Astrocyte (in vitro differentiated cells and primary cell): ENCODE data around the gene DNASE1L3. TPM values are rescaled to one million over a fixed set of nuclear protein-coding genes. Genes with fewer than 3 reads are reported as not detected.
A peak's percentile ranks its signal among the peaks of the same experiment; 100 is the strongest.

Experiments used
- DNase-seq: peaks from one replicate; pipeline ENCODE4 v3.0.0-alpha.2; 2010; ENCODE audit warnings: low read depth
- FAIRE-seq: peaks from 2 replicates; lab custom pipeline; 2011; peaks lifted over from hg19 to GRCh38; lab: Jason Lieb, UNC
- H2AFZ ChIP-seq: 2 replicates; pipeline ENCODE4 v1.6.0; 2012; ENCODE audit warnings: low read depth, low read length, inconsistent platforms
- H3K27ac ChIP-seq: 2 replicates; pipeline ENCODE4 v1.5.1; 2011; ENCODE audit warnings: low read depth, low read length, inconsistent platforms
- H3K27me3 ChIP-seq: 2 replicates; pipeline ENCODE4 v1.6.0; 2011; ENCODE audit warnings: low read length, inconsistent platforms; ENCODE audit not compliant: insufficient read depth
- H3K36me3 ChIP-seq: 2 replicates; pipeline ENCODE4 v1.5.1; 2011; ENCODE audit warnings: low read length, inconsistent platforms; ENCODE audit not compliant: insufficient read depth
- H3K4me1 ChIP-seq: 2 replicates; pipeline ENCODE4 v1.5.1; 2011; ENCODE audit warnings: low read length, inconsistent platforms; ENCODE audit not compliant: insufficient read depth
- H3K4me2 ChIP-seq: 2 replicates; pipeline ENCODE4 v1.6.0; 2012; ENCODE audit warnings: low read length, inconsistent platforms
- H3K4me3 ChIP-seq: 2 replicates; pipeline ENCODE4 v1.5.1; 2011; ENCODE audit warnings: low read depth, mild to moderate bottlenecking, low read length, inconsistent platforms; ENCODE audit not compliant: insufficient read depth
- H3K79me2 ChIP-seq: 2 replicates; pipeline ENCODE4 v1.6.0; 2012; ENCODE audit warnings: mild to moderate bottlenecking, low read length, inconsistent platforms; ENCODE audit not compliant: insufficient read depth
- H3K9ac ChIP-seq: 2 replicates; pipeline ENCODE4 v1.6.0; 2012; ENCODE audit warnings: mild to moderate bottlenecking, low read length, inconsistent platforms
- H3K9me3 ChIP-seq: 2 replicates; pipeline ENCODE4 v1.5.1; 2012; ENCODE audit warnings: low read depth, mild to moderate bottlenecking, low read length, inconsistent platforms; ENCODE audit not compliant: insufficient read depth
- H4K20me1 ChIP-seq: 2 replicates; pipeline ENCODE4 v1.6.0; 2012; ENCODE audit warnings: low read length, inconsistent platforms; ENCODE audit not compliant: insufficient read depth
- H3K27ac Mint-ChIP-seq: one replicate; pipeline ENCODE4 v1.8.0; 2021; ENCODE audit warnings: mild to moderate bottlenecking, mixed read lengths; ENCODE audit not compliant: unreplicated experiment
- H3K27me3 Mint-ChIP-seq: one replicate; pipeline ENCODE4 v1.8.0; 2021; ENCODE audit warnings: low read depth, mixed read lengths; ENCODE audit not compliant: unreplicated experiment
- H3K36me3 Mint-ChIP-seq: one replicate; pipeline ENCODE4 v1.8.0; 2021; ENCODE audit warnings: low read depth, mixed read lengths; ENCODE audit not compliant: unreplicated experiment
- H3K4me1 Mint-ChIP-seq: one replicate; pipeline ENCODE4 v1.8.0; 2021; ENCODE audit warnings: low read depth, mixed read lengths; ENCODE audit not compliant: unreplicated experiment
- H3K4me3 Mint-ChIP-seq: one replicate; pipeline ENCODE4 v1.8.0; 2021; ENCODE audit warnings: mild to moderate bottlenecking, moderate library complexity, mixed read lengths; ENCODE audit not compliant: unreplicated experiment
- H3K9me3 Mint-ChIP-seq: one replicate; pipeline ENCODE4 v1.8.0; 2021; ENCODE audit warnings: mild to moderate bottlenecking, mixed read lengths; ENCODE audit not compliant: unreplicated experiment
- EZH2 ChIP-seq: IDR thresholded peaks from 2 replicates; pipeline ENCODE4 v1.6.1; 2012; ENCODE audit warnings: mild to moderate bottlenecking, low read length, inconsistent platforms; ENCODE audit not compliant: insufficient read depth
- total RNA-seq: library from RNA; stranded (reverse); gene quantifications from 2 replicates; pipeline ENCODE4 v1.2.1, GENCODE V29; 2021
- TF ChIP-seq, protein P1 (sequence below): IDR thresholded peaks from 2 replicates; pipeline ENCODE4 v1.5.1; 2011; ENCODE audit warnings: low read depth, mild to moderate bottlenecking, inconsistent platforms, low read length, moderate library complexity; ENCODE audit not compliant: insufficient read depth

DNASE1L3 gene
- total RNA-seq, 1 donor from 2014 or later = not detected

DNA sequence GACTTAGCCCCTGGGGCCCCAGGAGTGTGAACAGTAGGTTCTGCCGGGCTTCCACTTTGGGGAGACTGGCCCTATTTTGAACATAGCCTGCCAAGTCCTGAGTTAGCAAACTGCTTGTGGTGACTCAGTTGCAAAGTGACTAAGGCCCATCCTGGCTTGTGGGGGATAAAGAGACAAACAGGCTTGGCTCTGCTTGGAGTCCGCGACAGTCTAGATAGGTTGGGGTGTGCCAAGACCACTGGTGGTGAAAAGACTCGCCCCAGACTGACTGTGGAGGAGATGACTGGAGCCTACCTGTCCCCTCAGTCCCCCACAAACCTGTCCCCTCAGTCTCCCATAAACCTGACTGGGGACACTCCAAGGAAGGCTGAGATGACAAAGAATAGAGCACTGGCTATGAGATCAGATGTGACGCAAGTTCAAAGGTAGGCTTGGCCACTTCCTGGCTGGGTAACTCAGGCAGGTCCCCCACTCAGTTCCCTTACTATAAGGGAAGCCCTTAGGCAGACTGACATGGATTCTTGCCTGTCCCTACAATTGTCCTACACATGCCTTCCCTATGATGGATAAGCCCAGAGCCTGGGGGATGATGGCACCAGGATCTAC lies 4.3 kb downstream of the DNASE1L3 start:
- FAIRE-seq = no peak
- no peaks in the 10 kb centered on the region for H3K79me2 ChIP-seq
- H3K9me3 Mint-ChIP-seq = no peaks in the 10 kb centered on the region

DNA sequence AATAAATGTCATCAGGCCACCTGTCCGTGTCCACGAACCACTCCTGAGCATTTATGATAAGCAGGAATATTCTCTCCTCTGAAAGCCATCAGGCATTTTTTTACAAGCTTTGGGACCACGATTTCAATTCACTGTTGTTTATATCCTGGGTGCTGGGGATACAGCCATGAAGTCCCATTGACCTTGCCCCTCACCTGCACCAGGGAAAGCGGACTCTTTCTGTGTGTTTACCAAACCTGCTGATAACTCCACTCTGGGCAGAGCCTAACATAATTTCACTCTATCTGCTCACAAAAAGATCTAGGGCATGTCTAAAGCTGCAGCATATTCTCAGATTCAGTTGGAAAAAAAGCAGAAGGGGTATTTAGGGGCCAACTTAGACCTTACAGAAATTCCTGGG lies 4.8 kb downstream of the DNASE1L3 start:
- Mint-ChIP-seq H3K36me3 (peaks cover 2% of the 10 kb centered on the region), H3K9me3 (no peaks in the 10 kb centered on the region), H3K4me1 (peaks cover 4% of the 10 kb centered on the region), H3K4me3 (no peak overlapping the region), H3K27ac (no peak overlapping the region), H3K27me3 (peaks cover 20% of the 10 kb centered on the region)
- Histone ChIP-seq H3K4me2 (peak overlapping the region; percentile 65), H3K36me3 (no peaks in the 10 kb centered on the region), H3K27ac (no peak overlapping the region), H3K4me3 (no peak overlapping the region), H3K4me1 (peaks cover 11% of the 10 kb centered on the region), H4K20me1 (no peaks in the 10 kb centered on the region), H3K27me3 (no peaks in the 10 kb centered on the region), H3K79me2 (no peaks in the 10 kb centered on the region), H3K9ac (no peak overlapping the region), H3K9me3 (no peaks in the 10 kb centered on the region), H2AFZ (peak overlapping the region; percentile 69)
- DNase-seq (no peak), FAIRE-seq (no peak)
- no peak for TF ChIP-seq EZH2
- TF ChIP-seq, protein P1, sequence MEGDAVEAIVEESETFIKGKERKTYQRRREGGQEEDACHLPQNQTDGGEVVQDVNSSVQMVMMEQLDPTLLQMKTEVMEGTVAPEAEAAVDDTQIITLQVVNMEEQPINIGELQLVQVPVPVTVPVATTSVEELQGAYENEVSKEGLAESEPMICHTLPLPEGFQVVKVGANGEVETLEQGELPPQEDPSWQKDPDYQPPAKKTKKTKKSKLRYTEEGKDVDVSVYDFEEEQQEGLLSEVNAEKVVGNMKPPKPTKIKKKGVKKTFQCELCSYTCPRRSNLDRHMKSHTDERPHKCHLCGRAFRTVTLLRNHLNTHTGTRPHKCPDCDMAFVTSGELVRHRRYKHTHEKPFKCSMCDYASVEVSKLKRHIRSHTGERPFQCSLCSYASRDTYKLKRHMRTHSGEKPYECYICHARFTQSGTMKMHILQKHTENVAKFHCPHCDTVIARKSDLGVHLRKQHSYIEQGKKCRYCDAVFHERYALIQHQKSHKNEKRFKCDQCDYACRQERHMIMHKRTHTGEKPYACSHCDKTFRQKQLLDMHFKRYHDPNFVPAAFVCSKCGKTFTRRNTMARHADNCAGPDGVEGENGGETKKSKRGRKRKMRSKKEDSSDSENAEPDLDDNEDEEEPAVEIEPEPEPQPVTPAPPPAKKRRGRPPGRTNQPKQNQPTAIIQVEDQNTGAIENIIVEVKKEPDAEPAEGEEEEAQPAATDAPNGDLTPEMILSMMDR = no peak

More for the DNA sequence above, 4.3 kb downstream of the DNASE1L3 start:
- H3K27ac Mint-ChIP-seq = no peak overlapping the region
- TF ChIP-seq, protein P1 = no peak
- TF ChIP-seq EZH2 = no peak
- no peaks in the 10 kb centered on the region for H3K27me3 ChIP-seq
- no peaks in the 10 kb centered on the region for H3K9me3 ChIP-seq
- H4K20me1 ChIP-seq = no peaks in the 10 kb centered on the region
- H3K4me1 Mint-ChIP-seq = peaks cover 4% of the 10 kb centered on the region
- H3K36me3 Mint-ChIP-seq = peaks cover 2% of the 10 kb centered on the region
- no peak overlapping the region for H3K9ac ChIP-seq
- peak overlapping the region; percentile 69 for H2AFZ ChIP-seq
- peaks cover 11% of the 10 kb centered on the region for H3K4me1 ChIP-seq
- H3K36me3 ChIP-seq = no peaks in the 10 kb centered on the region
- H3K27me3 Mint-ChIP-seq = peaks cover 24% of the 10 kb centered on the region
- H3K4me2 ChIP-seq = peak overlapping the region; percentile 65
- DNase-seq = peak; percentile 42
- H3K27ac ChIP-seq = no peak overlapping the region
- no peak overlapping the region for H3K4me3 Mint-ChIP-seq
- no peak overlapping the region for H3K4me3 ChIP-seq

DNA sequence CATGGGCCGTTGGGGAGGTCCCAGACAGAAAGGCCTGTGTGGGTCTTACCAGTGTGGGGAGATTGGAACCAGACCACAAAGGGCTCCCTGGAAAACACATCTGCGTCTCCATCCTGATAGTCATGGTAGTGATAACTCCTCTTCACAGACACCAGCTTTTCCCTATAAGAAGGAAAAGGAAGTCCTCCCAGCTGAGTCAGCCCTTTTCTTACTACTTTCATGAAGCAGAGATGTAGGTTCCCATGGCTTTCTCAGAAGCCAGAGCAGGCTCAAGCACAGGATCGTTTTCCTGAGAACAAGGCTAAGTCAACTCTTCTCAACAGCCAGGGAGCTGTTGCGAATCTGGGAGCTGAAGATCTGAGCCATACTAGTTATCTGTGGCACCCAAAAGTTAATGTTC lies 6.1 kb downstream of the DNASE1L3 start:
- Mint-ChIP-seq H3K27ac (no peak overlapping the region), H3K4me3 (no peak overlapping the region), H3K27me3 (peaks cover 7% of the 10 kb centered on the region), H3K9me3 (no peaks in the 10 kb centered on the region), H3K36me3 (peaks cover 2% of the 10 kb centered on the region), H3K4me1 (peaks cover 4% of the 10 kb centered on the region)
- no peak overlapping the region for H2AFZ ChIP-seq
- H3K36me3 ChIP-seq = no peaks in the 10 kb centered on the region
- no peak overlapping the region for H3K4me3 ChIP-seq
- H4K20me1 ChIP-seq = no peaks in the 10 kb centered on the region
- no peak for DNase-seq
- no peaks in the 10 kb centered on the region for H3K9me3 ChIP-seq
- H3K4me2 ChIP-seq = no peak overlapping the region
- no peak for FAIRE-seq
- H3K9ac ChIP-seq = no peak overlapping the region
- peaks cover 11% of the 10 kb centered on the region for H3K4me1 ChIP-seq
- no peak overlapping the region for H3K27ac ChIP-seq
- no peak for TF ChIP-seq EZH2
- TF ChIP-seq, protein P1 = no peak
- H3K27me3 ChIP-seq = no peaks in the 10 kb centered on the region
- no peaks in the 10 kb centered on the region for H3K79me2 ChIP-seq
